ENCODE results near the gene AURKB.

The AURKB gene

DNA sequence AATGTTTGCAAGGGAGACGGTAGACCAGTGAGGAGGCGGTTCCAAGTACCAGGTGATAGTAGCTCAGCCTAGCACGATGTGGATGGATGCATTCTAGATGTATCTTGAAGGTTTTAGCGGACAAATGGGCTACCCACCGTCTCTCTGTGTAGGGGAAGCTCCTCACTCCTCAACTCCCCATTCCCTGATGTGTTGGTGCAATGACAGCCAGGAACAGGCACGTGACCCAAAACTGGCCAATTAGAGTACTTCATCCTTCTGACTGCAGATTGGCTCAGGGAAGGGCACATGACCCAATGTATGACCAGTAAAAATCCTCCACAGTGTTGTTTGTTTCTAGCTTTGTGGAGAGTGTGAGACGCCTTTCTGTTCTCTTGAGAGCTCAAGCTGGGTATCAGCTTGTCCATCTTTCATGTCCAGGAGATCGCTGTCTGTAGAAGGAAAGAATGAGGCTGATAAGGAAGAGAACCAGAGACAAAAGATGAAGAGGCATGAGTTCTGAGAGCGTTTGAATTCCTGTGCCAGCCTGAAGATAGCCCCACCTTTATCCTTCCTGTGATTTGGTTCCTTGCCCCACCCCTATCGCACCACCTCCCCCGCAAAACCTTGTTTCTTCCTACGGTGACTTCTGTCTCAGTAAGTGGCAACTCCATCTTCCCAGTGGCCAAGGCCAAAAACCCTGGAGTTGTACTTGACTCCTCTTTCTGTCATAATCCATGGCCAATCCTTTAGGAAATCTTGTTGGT is 18.1 kb downstream of the AURKB start:
- H3K27me3 ChIP-seq (ENCODE audit: control insufficient read depth, insufficient read depth, low read length) = peaks cover 19% of the 10 kb centered on the region
- no peaks in the 10 kb centered on the region for H3K36me3 ChIP-seq (ENCODE audit: control insufficient read depth, insufficient read depth, low read length)
- no peaks in the 10 kb centered on the region for H3K9me3 ChIP-seq (ENCODE audit: control insufficient read depth, insufficient read depth, low read length)
- H3K4me1 ChIP-seq (ENCODE audit: control insufficient read depth, insufficient read depth, low read length) = peaks cover 14% of the 10 kb centered on the region
- H3K9ac ChIP-seq (ENCODE audit: low read depth, low read length) = peak overlapping the region; percentile 48
- peak overlapping the region; percentile 57 for H3K4me3 ChIP-seq (ENCODE audit: low read depth, low read length)

GRCh38 chr17:8190506-8190905 is 19.9 kb downstream of the AURKB start:
- Histone ChIP-seq H3K9ac (ENCODE audit: low read depth, low read length) (no peak overlapping the region), H3K4me3 (ENCODE audit: low read depth, low read length) (peak overlapping the region; percentile 76)

DNA sequence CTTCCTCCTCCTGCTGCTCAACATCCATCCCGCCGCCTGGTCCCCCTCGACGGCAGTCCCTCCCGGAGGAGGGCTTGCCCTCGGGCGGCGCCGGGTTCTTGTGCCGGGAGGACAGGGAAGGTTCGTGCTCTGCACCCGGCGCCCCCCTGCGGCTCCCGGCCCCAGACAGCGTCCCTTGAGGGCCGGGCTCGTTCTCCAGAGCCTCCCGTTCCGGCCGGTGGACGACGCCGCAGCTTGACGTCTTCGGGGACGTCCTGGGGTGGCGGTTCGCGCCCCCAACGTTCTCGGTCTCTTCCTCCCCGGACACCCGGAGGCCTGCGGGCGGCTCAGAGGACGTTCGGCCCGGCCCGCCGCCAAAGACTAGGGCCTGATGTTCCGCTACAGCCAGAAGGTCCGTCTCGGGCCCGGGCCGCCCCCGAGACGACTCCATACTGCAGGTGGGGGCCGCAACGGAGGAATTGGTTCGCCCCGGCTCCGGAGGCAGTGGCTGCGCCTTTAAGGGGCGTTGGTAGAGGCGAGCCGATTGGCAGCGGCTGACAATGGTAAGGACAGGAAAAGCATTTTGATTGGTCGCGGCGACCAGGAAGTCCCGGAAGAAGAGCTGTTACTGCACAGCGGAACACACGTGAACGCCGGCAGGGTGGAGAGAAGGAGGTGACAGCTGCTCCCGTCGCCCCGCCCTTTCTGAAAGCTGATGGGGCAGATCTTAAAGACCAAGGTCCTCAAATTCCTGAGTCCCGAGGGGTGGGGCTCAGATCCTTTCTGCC is 20.5 kb downstream of the AURKB start, which contains the start of gene BORCS6:
Gene BORCS6, minus strand, starts transcription at position 470 of the 767 bp plus-strand sequence. Its CDS starts 40 bp downstream, at position 430.
- no peaks in the 10 kb centered on the region for H3K9me3 ChIP-seq (ENCODE audit: control insufficient read depth, insufficient read depth, low read length)
- no peak within 1 kb of the TSS for H3K9ac ChIP-seq (ENCODE audit: low read depth, low read length)
- H3K36me3 ChIP-seq (ENCODE audit: control insufficient read depth, insufficient read depth, low read length) = peaks cover 3% of the 10 kb centered on the region
- H3K27me3 ChIP-seq (ENCODE audit: control insufficient read depth, insufficient read depth, low read length) = peaks cover 19% of the 10 kb centered on the region
- H3K4me1 ChIP-seq (ENCODE audit: control insufficient read depth, insufficient read depth, low read length) = peaks cover 14% of the 10 kb centered on the region
- peak within 1 kb of the TSS; percentile 76 for H3K4me3 ChIP-seq (ENCODE audit: low read depth, low read length)

More at GRCh38 chr17:8190506-8190905, 19.9 kb downstream of the AURKB start:
- peaks cover 3% of the 10 kb centered on the region for H3K36me3 ChIP-seq (ENCODE audit: control insufficient read depth, insufficient read depth, low read length)
- peaks cover 14% of the 10 kb centered on the region for H3K4me1 ChIP-seq (ENCODE audit: control insufficient read depth, insufficient read depth, low read length)
- peaks cover 19% of the 10 kb centered on the region for H3K27me3 ChIP-seq (ENCODE audit: control insufficient read depth, insufficient read depth, low read length)
- H3K9me3 ChIP-seq (ENCODE audit: control insufficient read depth, insufficient read depth, low read length) = no peaks in the 10 kb centered on the region

- H3K4me1 ChIP-seq (ENCODE audit: control insufficient read depth, insufficient read depth, low read length) = peaks cover 14% of the 10 kb centered on the region
- H3K9ac ChIP-seq (ENCODE audit: low read depth, low read length) = no peak overlapping the region
- no peaks in the 10 kb centered on the region for H3K9me3 ChIP-seq (ENCODE audit: control insufficient read depth, insufficient read depth, low read length)
- peaks cover 3% of the 10 kb centered on the region for H3K36me3 ChIP-seq (ENCODE audit: control insufficient read depth, insufficient read depth, low read length)
- peak overlapping the region; percentile 76 for H3K4me3 ChIP-seq (ENCODE audit: low read depth, low read length)
- peaks cover 19% of the 10 kb centered on the region for H3K27me3 ChIP-seq (ENCODE audit: control insufficient read depth, insufficient read depth, low read length)
Measured at GRCh38 chr17:8189041-8189710, 21.2 kb downstream of the AURKB start.

DNA sequence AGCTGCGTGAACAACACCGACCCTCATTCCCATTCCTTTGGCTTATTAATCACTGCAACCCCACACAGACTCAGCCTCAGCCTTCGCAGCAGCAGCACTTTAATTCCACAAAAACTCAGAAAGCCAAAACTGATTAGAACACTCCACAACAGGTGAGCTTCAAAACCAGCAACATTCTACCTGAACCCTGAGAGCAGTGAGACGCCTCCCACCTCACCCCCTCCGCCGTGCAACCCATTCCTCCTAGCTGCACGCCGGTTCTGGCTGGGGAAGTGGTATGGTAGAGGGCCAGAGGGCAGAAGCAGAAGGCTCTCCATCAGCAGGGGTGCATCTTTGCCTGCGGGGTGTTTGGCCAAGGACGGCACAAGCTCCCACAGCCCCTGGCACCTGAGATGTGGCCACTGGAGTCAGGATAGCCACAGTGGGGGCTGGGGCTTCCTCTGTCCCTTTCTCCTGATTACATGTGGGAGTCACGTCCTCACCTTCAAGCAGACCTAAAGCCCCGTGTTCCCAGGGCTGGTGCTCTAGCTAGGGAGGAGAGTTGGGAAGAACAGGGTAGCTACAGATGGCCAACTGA is 22.0 kb downstream of the AURKB start:
- H3K36me3 ChIP-seq (ENCODE audit: control insufficient read depth, insufficient read depth, low read length) = peaks cover 3% of the 10 kb centered on the region
- peak overlapping the region; percentile 76 for H3K4me3 ChIP-seq (ENCODE audit: low read depth, low read length)
- no peaks in the 10 kb centered on the region for H3K9me3 ChIP-seq (ENCODE audit: control insufficient read depth, insufficient read depth, low read length)
- no peak overlapping the region for H3K9ac ChIP-seq (ENCODE audit: low read depth, low read length)
- peaks cover 19% of the 10 kb centered on the region for H3K27me3 ChIP-seq (ENCODE audit: control insufficient read depth, insufficient read depth, low read length)
- H3K4me1 ChIP-seq (ENCODE audit: control insufficient read depth, insufficient read depth, low read length) = peaks cover 14% of the 10 kb centered on the region

GRCh38 chr17:8187517-8188262 is 22.7 kb downstream of the AURKB start:
- peaks cover 14% of the 10 kb centered on the region for H3K4me1 ChIP-seq (ENCODE audit: control insufficient read depth, insufficient read depth, low read length)
- peaks cover 3% of the 10 kb centered on the region for H3K36me3 ChIP-seq (ENCODE audit: control insufficient read depth, insufficient read depth, low read length)
- peak overlapping the region; percentile 76 for H3K4me3 ChIP-seq (ENCODE audit: low read depth, low read length)
- H3K9ac ChIP-seq (ENCODE audit: low read depth, low read length) = peak overlapping the region; percentile 8
- peaks cover 19% of the 10 kb centered on the region for H3K27me3 ChIP-seq (ENCODE audit: control insufficient read depth, insufficient read depth, low read length)
- no peaks in the 10 kb centered on the region for H3K9me3 ChIP-seq (ENCODE audit: control insufficient read depth, insufficient read depth, low read length)

DNA sequence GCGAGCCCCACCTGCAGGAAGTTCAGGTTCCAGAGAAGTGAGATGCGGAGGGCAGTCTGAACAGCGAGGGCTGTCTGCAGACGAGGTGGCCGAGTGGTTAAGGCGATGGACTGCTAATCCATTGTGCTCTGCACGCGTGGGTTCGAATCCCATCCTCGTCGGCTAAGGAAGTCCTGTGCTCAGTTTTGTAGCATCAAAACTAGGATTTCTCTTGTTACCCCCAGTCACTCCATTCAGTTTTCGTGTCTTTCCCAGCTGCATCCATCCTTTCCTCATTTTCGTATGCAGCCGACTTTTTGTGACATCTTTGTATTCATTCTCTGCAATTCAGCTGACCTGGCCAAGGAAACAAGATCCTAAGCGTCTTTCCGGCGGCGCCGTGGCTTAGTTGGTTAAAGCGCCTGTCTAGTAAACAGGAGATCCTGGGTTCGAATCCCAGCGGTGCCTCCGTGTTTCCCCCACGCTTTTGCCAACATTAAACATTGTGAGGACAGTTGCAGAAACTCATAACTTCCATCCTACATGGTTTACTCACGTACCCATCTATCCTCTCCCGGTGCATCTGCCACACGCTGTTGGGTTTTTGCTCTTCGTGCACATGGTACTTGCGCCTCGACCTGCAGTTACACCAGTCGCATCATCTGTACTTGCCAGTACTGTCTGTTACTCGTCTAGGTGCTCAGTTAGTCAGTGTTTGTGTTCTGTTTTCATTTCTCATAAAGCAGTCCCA is 23.4 kb downstream of the AURKB start:
- no peaks in the 10 kb centered on the region for H3K9me3 ChIP-seq (ENCODE audit: control insufficient read depth, insufficient read depth, low read length)
- H3K4me3 ChIP-seq (ENCODE audit: low read depth, low read length) = peak overlapping the region; percentile 76
- H3K4me1 ChIP-seq (ENCODE audit: control insufficient read depth, insufficient read depth, low read length) = peaks cover 13% of the 10 kb centered on the region
- peaks cover 19% of the 10 kb centered on the region for H3K27me3 ChIP-seq (ENCODE audit: control insufficient read depth, insufficient read depth, low read length)
- H3K36me3 ChIP-seq (ENCODE audit: control insufficient read depth, insufficient read depth, low read length) = peaks cover 3% of the 10 kb centered on the region
- peak overlapping the region; percentile 93 for H3K9ac ChIP-seq (ENCODE audit: low read depth, low read length)

DNA sequence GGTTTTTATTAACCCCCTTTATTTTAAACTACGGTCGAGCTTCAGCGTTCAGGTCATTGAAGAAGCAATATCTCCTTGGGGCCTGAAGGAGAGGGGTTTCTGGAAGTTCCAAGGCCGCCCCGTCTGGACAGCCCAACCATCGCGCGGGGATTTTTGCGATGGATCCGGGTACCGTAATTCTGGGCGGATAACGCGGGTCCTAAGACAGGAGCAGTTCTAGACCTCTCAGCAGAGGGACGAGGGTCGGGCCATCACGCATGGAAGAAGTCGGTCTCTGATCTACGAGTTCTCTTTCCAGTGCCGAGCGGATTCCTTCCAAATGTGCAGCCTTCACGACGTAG is 24.0 kb downstream of the AURKB start:
- H3K4me3 ChIP-seq (ENCODE audit: low read depth, low read length) = peak overlapping the region; percentile 76

GRCh38 chr17:8185582-8186445 is 24.6 kb downstream of the AURKB start:
- peak overlapping the region; percentile 93 for H3K9ac ChIP-seq (ENCODE audit: low read depth, low read length)
- H3K4me1 ChIP-seq (ENCODE audit: control insufficient read depth, insufficient read depth, low read length) = peaks cover 7% of the 10 kb centered on the region
- H3K4me3 ChIP-seq (ENCODE audit: low read depth, low read length) = peak overlapping the region; percentile 76
- peaks cover 19% of the 10 kb centered on the region for H3K27me3 ChIP-seq (ENCODE audit: control insufficient read depth, insufficient read depth, low read length)
- peaks cover 3% of the 10 kb centered on the region for H3K36me3 ChIP-seq (ENCODE audit: control insufficient read depth, insufficient read depth, low read length)
- H3K9me3 ChIP-seq (ENCODE audit: control insufficient read depth, insufficient read depth, low read length) = no peaks in the 10 kb centered on the region

More for the DNA sequence above, 24.0 kb downstream of the AURKB start:
- H3K4me1 ChIP-seq (ENCODE audit: control insufficient read depth, insufficient read depth, low read length) = peaks cover 9% of the 10 kb centered on the region
- no peaks in the 10 kb centered on the region for H3K9me3 ChIP-seq (ENCODE audit: control insufficient read depth, insufficient read depth, low read length)
- peaks cover 3% of the 10 kb centered on the region for H3K36me3 ChIP-seq (ENCODE audit: control insufficient read depth, insufficient read depth, low read length)
- peak overlapping the region; percentile 93 for H3K9ac ChIP-seq (ENCODE audit: low read depth, low read length)
- peaks cover 19% of the 10 kb centered on the region for H3K27me3 ChIP-seq (ENCODE audit: control insufficient read depth, insufficient read depth, low read length)

Measured in iPS-15b (cell line).